ENCODE results near the gene NUDT10. TPM values are rescaled to one million over a fixed set of nuclear protein-coding genes. Genes with fewer than 3 reads are reported as not detected.

NUDT10 gene
- total RNA-seq, 1 experiment from 2014 or later, result 7.2 TPM

- intact Hi-C loops (cut with micrococcal nuclease; ENCODE audit: unreplicated experiment), result loop anchor here (1.0 to 5.0 kb wide), 2 partner anchors 84 to 121 kb away; no protein-coding TSS in a partner anchor
- no TSS peak for BruUV-seq (replicated peaks)
Observed at GRCh38 chrX:51336584-51336983, 4.0 kb downstream of the NUDT10 start.

GRCh38 chrX:51361251-51361650 lies 28.6 kb downstream of the NUDT10 start:
- POLR2A ChIA-PET (ENCODE audit: low non-redundant PET), result no interaction called here
- Histone ChIP-seq H3K4me3 (ENCODE audit: low read depth, low read length, poor library complexity, severe bottlenecking) (no peak overlapping the region), H3K36me3 (ENCODE audit: insufficient read depth, low read length, poor library complexity, severe bottlenecking) (no peaks in the 10 kb centered on the region), H3K27me3 (replicated peaks; ENCODE audit: insufficient read depth, low read depth, low read length, poor library complexity) (no peaks in the 10 kb centered on the region), H3K27ac (ENCODE audit: low read depth, low read length, poor library complexity, severe bottlenecking) (no peak overlapping the region), H3K4me1 (ENCODE audit: insufficient read depth, low read length, poor library complexity, severe bottlenecking) (no peaks in the 10 kb centered on the region), H3K9me3 (ENCODE audit: low read depth, low read length, poor library complexity, severe bottlenecking) (no peaks in the 10 kb centered on the region)
- no peak for DNase-seq (ENCODE audit: low spot score)
- TF ChIP-seq EZH2 (IDR thresholded peaks at IDR 0.05; ENCODE audit: borderline replicate concordance, low read depth, low read length, poor library complexity, severe bottlenecking) (no peak), CTCF (conservative IDR thresholded peaks at IDR 0.05; ENCODE audit: low read depth, low read length) (no peak)
- no TSS peak for BruUV-seq (replicated peaks)
- intact Hi-C loops (cut with micrococcal nuclease; ENCODE audit: unreplicated experiment), result no loop called here
- CTCF ChIA-PET, result no interaction called here

More at GRCh38 chrX:51336584-51336983, 4.0 kb downstream of the NUDT10 start:
- ChIA-PET POLR2A (ENCODE audit: low non-redundant PET) (interaction anchor here (0.9 kb wide), 1 partner anchor 488 kb away, joined by 3 read pairs; no protein-coding TSS in a partner anchor), CTCF (interaction anchor here (0.6 to 2.3 kb wide), 5 partner anchors 84 to 151 kb away, joined by 3 to 23 read pairs (median 8); no protein-coding TSS in a partner anchor)
- Histone ChIP-seq H3K36me3 (ENCODE audit: insufficient read depth, low read length, poor library complexity, severe bottlenecking) (no peaks in the 10 kb centered on the region), H3K27me3 (replicated peaks; ENCODE audit: insufficient read depth, low read depth, low read length, poor library complexity) (no peaks in the 10 kb centered on the region), H3K4me1 (ENCODE audit: insufficient read depth, low read length, poor library complexity, severe bottlenecking) (no peaks in the 10 kb centered on the region), H3K27ac (ENCODE audit: low read depth, low read length, poor library complexity, severe bottlenecking) (no peak overlapping the region), H3K9me3 (ENCODE audit: low read depth, low read length, poor library complexity, severe bottlenecking) (no peaks in the 10 kb centered on the region), H3K4me3 (ENCODE audit: low read depth, low read length, poor library complexity, severe bottlenecking) (no peak overlapping the region)
- TF ChIP-seq EZH2 (IDR thresholded peaks at IDR 0.05; ENCODE audit: borderline replicate concordance, low read depth, low read length, poor library complexity, severe bottlenecking) (no peak), CTCF (conservative IDR thresholded peaks at IDR 0.05; ENCODE audit: low read depth, low read length) (peak; percentile 63)
- peak; percentile 67 for DNase-seq (ENCODE audit: low spot score)

GRCh38 chrX:51376672-51377071 lies 44.0 kb downstream of the NUDT10 start:
- no peaks in the 10 kb centered on the region for H3K9me3 ChIP-seq (ENCODE audit: low read depth, low read length, poor library complexity, severe bottlenecking)
- DNase-seq (ENCODE audit: low spot score), result no peak
- no peak overlapping the region for H3K4me3 ChIP-seq (ENCODE audit: low read depth, low read length, poor library complexity, severe bottlenecking)
- ChIA-PET CTCF (no interaction called here), POLR2A (ENCODE audit: low non-redundant PET) (no interaction called here)
- BruUV-seq (replicated peaks), result no TSS peak
- no peaks in the 10 kb centered on the region for H3K27me3 ChIP-seq (replicated peaks; ENCODE audit: insufficient read depth, low read depth, low read length, poor library complexity)
- TF ChIP-seq CTCF (conservative IDR thresholded peaks at IDR 0.05; ENCODE audit: low read depth, low read length) (no peak), EZH2 (IDR thresholded peaks at IDR 0.05; ENCODE audit: borderline replicate concordance, low read depth, low read length, poor library complexity, severe bottlenecking) (no peak)
- H3K4me1 ChIP-seq (ENCODE audit: insufficient read depth, low read length, poor library complexity, severe bottlenecking), result no peaks in the 10 kb centered on the region
- intact Hi-C loops (cut with micrococcal nuclease; ENCODE audit: unreplicated experiment), result no loop called here
- no peak overlapping the region for H3K27ac ChIP-seq (ENCODE audit: low read depth, low read length, poor library complexity, severe bottlenecking)
- H3K36me3 ChIP-seq (ENCODE audit: insufficient read depth, low read length, poor library complexity, severe bottlenecking), result no peaks in the 10 kb centered on the region

Other genes starting within 250 kb of the NUDT10 start
- gene NUDT11, start 163.8 kb downstream of the NUDT10 start, total RNA-seq (2021), result 44.6 and 52.4 TPM in 2 replicates

Measured in A673 (cell line).